Activated effector memory CD4-positive, alpha-beta T cell treated with Interleukin-2 at 50 U/mL for 16 hours (primary cell): ENCODE results near the gene MIEN1.
"Not testable (repeated sequence)": the region's sequence is repeated elsewhere in the genome, so short reads cannot be mapped to it uniquely, and the experiment has no call there.

Experiments
- DNase-seq: peaks from one replicate; pipeline ENCODE4 v3.0.0-alpha.2; 2020

Gene MIEN1

DNA sequence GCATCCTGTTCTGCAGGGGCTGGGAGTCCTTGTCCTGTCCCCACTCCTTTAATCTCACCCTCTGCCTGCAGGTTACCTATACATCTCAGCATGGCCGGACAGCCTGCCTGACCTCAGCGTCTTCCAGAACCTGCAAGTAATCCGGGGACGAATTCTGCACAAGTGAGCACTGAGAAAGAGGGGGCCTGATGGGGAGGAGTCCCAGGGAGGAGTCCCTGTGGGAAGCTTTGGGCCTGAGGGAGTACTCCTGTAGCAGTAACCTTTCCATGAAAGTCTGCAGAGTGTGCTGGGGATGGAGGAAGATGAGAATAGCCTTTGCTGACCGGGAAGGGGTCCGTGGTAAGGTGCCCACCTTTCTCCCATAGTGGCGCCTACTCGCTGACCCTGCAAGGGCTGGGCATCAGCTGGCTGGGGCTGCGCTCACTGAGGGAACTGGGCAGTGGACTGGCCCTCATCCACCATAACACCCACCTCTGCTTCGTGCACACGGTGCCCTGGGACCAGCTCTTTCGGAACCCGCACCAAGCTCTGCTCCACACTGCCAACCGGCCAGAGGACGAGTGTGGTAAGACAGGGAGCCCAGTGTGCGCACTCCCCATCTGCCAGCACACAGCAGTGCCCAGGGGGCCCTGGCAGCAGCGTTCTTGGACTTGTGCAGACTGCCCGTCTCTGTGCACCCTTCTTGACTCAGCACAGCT lies 14.8 kb downstream of the MIEN1 start:
- DNase-seq, result no peak

DNA sequence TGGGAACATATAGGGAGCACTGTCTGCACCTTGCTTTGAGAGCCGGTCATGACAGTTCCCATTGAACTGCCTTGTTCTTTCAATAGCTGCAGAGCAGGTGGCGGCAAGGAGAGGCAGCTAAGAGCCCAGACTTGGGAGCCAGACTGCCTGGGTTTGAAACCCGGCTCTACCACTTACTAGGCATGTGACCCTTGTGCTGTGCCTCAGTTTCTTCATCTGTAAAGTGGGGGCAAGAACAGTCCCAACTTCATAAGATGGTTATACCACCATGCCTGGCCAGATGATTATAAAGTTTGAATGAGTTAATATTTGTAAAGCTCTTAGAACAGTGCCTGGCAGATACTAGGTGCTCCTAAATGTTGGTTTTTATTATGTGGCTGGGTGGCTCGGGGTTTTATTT lies 16.1 kb downstream of the MIEN1 start:
- DNase-seq, result no peak

GRCh38 chr17:39711851-39712250 lies 18.5 kb downstream of the MIEN1 start:
- no peak for DNase-seq

GRCh38 chr17:39711071-39711470 lies 19.3 kb downstream of the MIEN1 start:
- DNase-seq, result not testable (repeated sequence)

- DNase-seq, result no peak
Measured at GRCh38 chr17:39709998-39710964, 20.1 kb downstream of the MIEN1 start.

GRCh38 chr17:39709319-39709997 lies 20.9 kb downstream of the MIEN1 start:
- DNase-seq, result no peak

DNA sequence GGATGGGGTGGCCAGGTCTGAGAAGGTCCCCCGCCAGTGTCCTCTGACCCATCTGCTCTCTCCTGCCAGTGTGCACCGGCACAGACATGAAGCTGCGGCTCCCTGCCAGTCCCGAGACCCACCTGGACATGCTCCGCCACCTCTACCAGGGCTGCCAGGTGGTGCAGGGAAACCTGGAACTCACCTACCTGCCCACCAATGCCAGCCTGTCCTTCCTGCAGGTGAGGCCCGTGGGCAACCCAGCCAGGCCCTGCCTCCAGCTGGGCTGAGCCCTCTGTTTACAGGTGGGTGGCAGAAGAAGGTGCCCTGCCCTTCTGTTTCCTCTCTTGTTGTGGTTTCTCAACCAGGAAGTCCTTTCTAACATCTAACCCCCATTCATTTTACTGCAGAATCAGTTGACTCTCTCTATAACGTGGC lies 23.4 kb downstream of the MIEN1 start:
- DNase-seq, result no peak

- no peak for DNase-seq
Measured at GRCh38 chr17:39706383-39706782, 23.9 kb downstream of the MIEN1 start.

GRCh38 chr17:39705786-39706348 lies 24.5 kb downstream of the MIEN1 start:
- no peak for DNase-seq

GRCh38 chr17:39704821-39705551 lies 25.3 kb downstream of the MIEN1 start:
- no peak for DNase-seq

DNA sequence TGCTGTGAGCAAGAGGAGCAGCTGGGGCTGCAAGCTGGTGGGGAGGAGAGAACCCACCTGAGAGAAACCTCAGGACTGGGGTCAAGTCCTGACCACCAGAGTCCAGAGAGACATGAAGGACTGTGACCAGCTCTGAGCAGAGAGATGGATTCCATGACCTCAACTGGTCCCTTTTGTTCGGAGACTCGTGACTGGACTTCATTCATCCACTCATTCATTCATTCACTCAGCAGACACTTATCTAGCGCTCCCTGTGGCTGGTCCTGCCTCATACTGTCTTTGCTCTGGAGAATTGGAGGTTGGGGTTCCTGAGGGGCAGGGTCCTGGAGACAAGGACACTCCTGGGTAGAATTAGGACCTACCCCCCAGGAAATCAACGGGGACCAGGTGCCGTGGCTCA lies 26.4 kb downstream of the MIEN1 start:
- DNase-seq, result no peak

DNA sequence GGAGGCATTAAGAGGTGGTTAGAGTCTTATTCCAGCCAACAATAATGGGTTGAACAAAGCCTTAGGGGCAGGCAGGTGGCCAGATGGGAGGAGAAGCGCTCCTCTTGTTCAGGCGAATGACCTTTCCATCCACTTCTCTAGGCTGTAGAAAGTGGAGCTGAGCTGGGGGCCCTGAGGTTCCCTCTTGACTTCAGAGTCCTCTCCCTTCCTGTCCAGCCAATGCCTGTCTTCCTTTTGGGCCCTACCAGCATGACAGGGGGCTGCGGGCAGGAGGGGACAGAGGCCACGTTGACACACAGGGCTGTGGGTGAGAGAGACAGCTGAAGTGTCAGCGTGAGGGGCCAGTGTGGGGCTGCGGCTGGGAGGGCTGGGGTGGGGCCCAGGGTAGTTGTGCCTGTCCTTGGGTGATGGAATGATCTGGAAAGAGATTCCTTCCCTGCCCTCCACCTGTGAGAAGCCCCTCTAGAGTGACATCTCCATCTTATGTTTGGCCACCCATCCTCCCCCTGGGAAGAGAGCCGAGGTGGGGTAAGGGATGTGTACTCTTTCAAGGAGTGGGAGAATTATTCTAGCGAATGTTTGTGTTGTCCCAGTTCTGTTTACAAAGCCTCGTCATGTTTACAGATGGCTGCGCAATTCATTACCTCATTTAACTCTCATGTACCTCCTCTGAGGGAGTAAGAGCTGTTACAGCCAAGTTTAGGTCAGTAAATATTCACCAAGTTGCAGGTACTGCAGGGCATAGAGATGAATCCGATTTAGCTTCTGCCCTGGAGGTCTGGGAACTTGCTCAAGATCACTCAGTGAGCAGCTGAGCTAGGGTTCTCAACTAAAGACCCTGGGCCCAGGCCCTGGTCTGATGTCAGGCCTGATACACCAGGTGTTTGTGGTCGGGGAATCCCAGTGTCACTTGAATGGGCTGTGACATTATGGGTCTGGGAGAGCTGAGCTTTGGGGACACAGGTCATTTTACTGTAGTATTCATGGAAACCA lies 27.1 kb downstream of the MIEN1 start:
- DNase-seq, result no peak

GRCh38 chr17:39701784-39702422 lies 28.4 kb downstream of the MIEN1 start:
- DNase-seq, result no peak

DNA sequence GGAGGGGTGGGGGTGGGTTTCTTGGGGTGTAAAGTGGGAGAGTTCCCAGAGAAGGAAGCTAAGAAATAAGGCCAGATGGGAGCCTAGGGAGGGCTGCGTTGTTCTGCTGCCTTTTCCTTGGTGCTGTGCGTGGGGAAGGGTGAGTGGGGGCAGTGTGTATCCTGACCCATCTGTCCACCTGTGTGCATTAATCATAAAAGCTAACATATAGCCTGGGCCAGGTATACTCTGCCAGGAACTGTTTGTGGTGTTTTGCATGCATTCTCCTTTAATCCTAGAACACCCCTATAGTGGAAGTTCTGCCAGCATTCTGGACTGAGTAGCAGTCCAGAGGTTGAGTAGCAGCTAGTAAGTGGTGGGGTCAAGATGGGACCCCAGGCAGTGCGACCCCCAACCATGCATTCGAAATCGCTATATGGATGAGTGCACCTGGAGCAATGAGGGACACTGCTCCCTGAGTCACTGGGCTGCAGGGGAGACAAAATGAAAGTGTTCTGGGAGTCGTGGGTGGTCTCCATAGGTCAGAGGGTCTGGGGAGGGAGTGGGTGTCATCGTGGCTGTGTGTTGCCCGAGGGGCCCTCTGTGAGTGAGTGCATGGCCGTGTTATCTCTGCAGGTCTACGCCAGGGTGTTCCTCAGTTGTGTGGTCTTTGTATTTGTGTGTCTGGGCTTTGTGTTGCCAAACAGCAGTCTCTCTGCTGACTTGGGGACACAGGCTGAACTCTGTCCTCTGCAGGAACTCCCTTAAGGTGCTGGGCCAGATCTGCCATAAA lies 29.1 kb downstream of the MIEN1 start:
- no peak for DNase-seq

- no peak for DNase-seq
Measured at GRCh38 chr17:39700148-39700987, 30.0 kb downstream of the MIEN1 start.

- no peak for DNase-seq
Measured at GRCh38 chr17:39699818-39700147, 30.5 kb downstream of the MIEN1 start, which contains the start of gene ERBB2. ERBB2 (plus strand) TSS chr17:39700064; CDS start chr17:39700239, 175 bp downstream.

DNA sequence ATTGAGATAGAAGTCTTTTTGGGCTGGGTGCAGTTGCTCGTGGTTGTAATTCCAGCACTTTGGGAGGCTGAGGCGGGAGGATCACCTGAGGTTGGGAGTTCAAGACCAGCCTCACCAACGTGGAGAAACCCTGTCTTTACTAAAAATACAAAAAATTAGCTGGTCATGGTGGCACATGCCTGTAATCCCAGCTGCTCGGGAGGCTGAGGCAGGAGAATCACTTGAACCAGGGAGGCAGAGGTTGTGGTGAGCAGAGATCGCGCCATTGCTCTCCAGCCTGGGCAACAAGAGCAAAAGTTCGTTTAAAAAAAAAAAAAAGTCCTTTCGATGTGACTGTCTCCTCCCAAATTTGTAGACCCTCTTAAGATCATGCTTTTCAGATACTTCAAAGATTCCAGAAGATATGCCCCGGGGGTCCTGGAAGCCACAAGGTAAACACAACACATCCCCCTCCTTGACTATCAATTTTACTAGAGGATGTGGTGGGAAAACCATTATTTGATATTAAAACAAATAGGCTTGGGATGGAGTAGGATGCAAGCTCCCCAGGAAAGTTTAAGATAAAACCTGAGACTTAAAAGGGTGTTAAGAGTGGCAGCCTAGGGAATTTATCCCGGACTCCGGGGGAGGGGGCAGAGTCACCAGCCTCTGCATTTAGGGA lies 31.0 kb downstream of the MIEN1 start:
- not testable (repeated sequence) for DNase-seq

DNA sequence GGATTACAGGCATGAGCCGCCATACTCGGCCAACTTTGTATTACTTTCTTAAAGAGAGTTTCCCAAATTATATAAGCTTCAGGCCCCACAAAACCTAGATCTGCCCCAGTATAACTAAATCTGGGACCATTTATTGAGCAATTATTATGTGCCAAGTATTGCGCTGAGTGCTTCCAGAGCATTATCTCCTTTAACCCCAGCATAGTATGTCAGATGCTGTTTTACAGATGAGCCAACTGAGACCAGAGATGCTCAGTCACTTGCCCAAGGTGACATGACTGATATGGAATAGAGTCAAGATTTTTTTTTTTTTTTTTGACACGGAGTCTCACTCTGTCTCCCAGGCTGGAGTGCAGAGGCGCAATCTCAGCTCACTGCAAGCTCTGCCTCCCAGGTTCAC lies 32.4 kb downstream of the MIEN1 start:
- DNase-seq, result no peak
